ENCODE results near the gene RELA. TPM values are rescaled to one million over a fixed set of nuclear protein-coding genes. Genes with fewer than 3 reads are reported as not detected.

The RELA gene
- polyA plus RNA-seq, 2 of the 4 experiments (the other 2 are of a cell fraction), result 28.9 to 55.1 TPM

DNA sequence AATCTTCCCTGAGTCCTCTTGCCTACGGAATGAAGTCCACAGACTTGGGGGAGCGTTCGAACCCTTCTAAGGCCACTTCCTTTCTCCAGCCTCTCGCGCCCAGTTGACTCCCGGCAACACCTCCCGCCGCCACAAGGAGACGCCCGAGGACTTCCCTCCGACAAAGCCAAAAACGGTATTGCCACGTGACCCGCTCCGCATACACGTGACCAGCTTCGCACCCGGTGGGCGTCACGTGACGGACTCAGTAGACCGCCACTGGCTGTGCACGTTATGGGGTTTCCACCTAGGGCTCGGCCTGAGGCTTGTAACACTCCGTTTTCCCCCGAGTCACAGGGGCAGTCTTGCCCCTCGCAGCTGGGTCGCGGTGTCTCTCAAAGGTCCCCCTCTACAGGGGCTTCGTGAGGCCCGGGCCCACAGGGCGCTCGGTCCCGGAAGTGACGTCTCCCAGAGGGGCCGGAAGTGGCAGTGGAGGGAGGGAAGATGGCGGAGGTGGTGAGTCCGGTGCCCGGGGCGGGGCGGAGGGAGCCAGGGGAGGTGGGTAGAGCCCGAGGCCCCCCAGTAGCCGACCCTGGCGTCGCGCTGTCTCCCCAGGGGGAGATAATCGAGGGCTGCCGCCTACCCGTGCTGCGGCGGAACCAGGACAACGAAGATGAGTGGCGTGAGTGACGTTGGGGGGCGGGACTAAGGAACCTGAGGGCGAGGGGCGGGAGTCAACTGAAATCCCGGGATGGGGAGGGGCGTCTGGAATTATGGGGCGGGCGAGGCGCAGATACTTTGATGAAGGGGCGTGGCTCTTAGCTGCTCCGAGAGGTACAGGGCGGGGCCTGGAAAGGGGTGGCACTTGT, 49.3 kb upstream of the RELA start, which contains the start of gene KAT5 (continued):
- TF ChIP-seq, protein P1, sequence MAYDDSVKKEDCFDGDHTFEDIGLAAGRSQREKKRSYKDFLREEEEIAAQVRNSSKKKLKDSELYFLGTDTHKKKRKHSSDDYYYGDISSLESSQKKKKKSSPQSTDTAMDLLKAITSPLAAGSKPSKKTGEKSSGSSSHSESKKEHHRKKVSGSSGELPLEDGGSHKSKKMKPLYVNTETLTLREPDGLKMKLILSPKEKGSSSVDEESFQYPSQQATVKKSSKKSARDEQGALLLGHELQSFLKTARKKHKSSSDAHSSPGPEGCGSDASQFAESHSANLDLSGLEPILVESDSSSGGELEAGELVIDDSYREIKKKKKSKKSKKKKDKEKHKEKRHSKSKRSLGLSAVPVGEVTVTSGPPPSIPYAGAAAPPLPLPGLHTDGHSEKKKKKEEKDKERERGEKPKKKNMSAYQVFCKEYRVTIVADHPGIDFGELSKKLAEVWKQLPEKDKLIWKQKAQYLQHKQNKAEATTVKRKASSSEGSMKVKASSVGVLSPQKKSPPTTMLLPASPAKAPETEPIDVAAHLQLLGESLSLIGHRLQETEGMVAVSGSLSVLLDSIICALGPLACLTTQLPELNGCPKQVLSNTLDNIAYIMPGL (CRISPR knock-in tag; IDR thresholded peaks at IDR 0.05; ENCODE audit: borderline replicate concordance), result peak; percentile 81; the same call in 1 of the 2 replicates
- TF ChIP-seq SREBF2 (IDR thresholded peaks at IDR 0.05) (no peak), BHLHE40 (IDR thresholded peaks at IDR 0.05; ENCODE audit: low read depth, low read length) (peak; percentile 89), JUN (IDR thresholded peaks at IDR 0.05) (peak; percentile 58 to 93; a peak in 4 of 5 replicates), CHD2 (IDR thresholded peaks at IDR 0.05; ENCODE audit: low read length, partially characterized antibody) (no peak), HDAC2 (IDR thresholded peaks at IDR 0.05) (peak; percentile 48; the same call in 1 of the 2 replicates), RNF2 (IDR thresholded peaks at IDR 0.05; ENCODE audit: borderline replicate concordance, low read depth) (no peak), RCOR1 (IDR thresholded peaks at IDR 0.05; ENCODE audit: low read depth, low read length) (0 out of 2 replicates have a peak, but pooled peaks have one; percentile 42), CHD4 (IDR thresholded peaks at IDR 0.05; ENCODE audit: borderline replicate concordance) (no peak), RARB (CRISPR knock-in tag; IDR thresholded peaks at IDR 0.05) (peak; percentile 81; the same call in 1 of the 2 replicates), NFE2L2 (conservative IDR thresholded peaks at IDR 0.05; ENCODE audit: low read length) (no peak), ZFP36 (IDR thresholded peaks at IDR 0.05; ENCODE audit: borderline replicate concordance, partially characterized antibody) (no peak), ZSCAN20 (CRISPR knock-in tag; IDR thresholded peaks at IDR 0.05) (peak; percentile 77), POLR2A (IDR thresholded peaks at IDR 0.05; ENCODE audit: low read length) (peak; percentile 33; the same call in 1 of the 2 replicates), PHF8 (IDR thresholded peaks at IDR 0.05; ENCODE audit: borderline replicate concordance, low read depth) (peak; percentile 93), HOXB13 (CRISPR knock-in tag; IDR thresholded peaks at IDR 0.05; ENCODE audit: low read depth) (peak; percentile 84; the same call in 1 of the 2 replicates), CBX2 (IDR thresholded peaks at IDR 0.05; ENCODE audit: borderline replicate concordance, low read depth) (no peak), ESRRA (IDR thresholded peaks at IDR 0.05; ENCODE audit: borderline replicate concordance, low read length) (no peak), FOSB (CRISPR knock-in tag; IDR thresholded peaks at IDR 0.05) (no peak), KDM1A (IDR thresholded peaks at IDR 0.05; ENCODE audit: low read depth) (no peak)
- TF ChIP-seq, protein P2, sequence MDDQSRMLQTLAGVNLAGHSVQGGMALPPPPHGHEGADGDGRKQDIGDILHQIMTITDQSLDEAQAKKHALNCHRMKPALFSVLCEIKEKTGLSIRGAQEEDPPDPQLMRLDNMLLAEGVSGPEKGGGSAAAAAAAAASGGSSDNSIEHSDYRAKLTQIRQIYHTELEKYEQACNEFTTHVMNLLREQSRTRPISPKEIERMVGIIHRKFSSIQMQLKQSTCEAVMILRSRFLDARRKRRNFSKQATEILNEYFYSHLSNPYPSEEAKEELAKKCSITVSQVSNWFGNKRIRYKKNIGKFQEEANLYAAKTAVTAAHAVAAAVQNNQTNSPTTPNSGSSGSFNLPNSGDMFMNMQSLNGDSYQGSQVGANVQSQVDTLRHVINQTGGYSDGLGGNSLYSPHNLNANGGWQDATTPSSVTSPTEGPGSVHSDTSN (IDR thresholded peaks at IDR 0.05), result peak; percentile 31; the same call in 1 of the 2 replicates
- TF ChIP-seq, protein P3, sequence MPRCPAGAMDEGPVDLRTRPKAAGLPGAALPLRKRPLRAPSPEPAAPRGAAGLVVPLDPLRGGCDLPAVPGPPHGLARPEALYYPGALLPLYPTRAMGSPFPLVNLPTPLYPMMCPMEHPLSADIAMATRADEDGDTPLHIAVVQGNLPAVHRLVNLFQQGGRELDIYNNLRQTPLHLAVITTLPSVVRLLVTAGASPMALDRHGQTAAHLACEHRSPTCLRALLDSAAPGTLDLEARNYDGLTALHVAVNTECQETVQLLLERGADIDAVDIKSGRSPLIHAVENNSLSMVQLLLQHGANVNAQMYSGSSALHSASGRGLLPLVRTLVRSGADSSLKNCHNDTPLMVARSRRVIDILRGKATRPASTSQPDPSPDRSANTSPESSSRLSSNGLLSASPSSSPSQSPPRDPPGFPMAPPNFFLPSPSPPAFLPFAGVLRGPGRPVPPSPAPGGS (IDR thresholded peaks at IDR 0.05), result 0 out of 3 replicates have a peak, but pooled peaks have one; percentile 32
- TF ChIP-seq, protein P4, sequence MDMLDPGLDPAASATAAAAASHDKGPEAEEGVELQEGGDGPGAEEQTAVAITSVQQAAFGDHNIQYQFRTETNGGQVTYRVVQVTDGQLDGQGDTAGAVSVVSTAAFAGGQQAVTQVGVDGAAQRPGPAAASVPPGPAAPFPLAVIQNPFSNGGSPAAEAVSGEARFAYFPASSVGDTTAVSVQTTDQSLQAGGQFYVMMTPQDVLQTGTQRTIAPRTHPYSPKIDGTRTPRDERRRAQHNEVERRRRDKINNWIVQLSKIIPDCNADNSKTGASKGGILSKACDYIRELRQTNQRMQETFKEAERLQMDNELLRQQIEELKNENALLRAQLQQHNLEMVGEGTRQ (IDR thresholded peaks at IDR 0.05), result peak; percentile 100
